Stimulated activated CD4-positive, alpha-beta T cell treated with anti-CD3 and anti-CD28 coated beads, Interleukin-15, amount 100 ng/mL, for 48 hours (primary cell): ENCODE results near the gene DYNLT3.

Experiments
- DNase-seq, 2 donors: peaks; one replicate each; pipeline ENCODE4 v3.0.0-alpha.2; 2020; ENCODE audit warnings: low read depth in 2 of 2

Gene DYNLT3

GRCh38 chrX:37846934-37847732, at the start of gene DYNLT3:
Gene DYNLT3, minus strand, starts transcription at chrX:37847571. Its CDS starts 61 bp downstream, at chrX:37847510.
- peak; percentile 57 to 63 for DNase-seq

GRCh38 chrX:37896511-37896890, 49.1 kb upstream of the DYNLT3 start:
- no peak for DNase-seq

DNA sequence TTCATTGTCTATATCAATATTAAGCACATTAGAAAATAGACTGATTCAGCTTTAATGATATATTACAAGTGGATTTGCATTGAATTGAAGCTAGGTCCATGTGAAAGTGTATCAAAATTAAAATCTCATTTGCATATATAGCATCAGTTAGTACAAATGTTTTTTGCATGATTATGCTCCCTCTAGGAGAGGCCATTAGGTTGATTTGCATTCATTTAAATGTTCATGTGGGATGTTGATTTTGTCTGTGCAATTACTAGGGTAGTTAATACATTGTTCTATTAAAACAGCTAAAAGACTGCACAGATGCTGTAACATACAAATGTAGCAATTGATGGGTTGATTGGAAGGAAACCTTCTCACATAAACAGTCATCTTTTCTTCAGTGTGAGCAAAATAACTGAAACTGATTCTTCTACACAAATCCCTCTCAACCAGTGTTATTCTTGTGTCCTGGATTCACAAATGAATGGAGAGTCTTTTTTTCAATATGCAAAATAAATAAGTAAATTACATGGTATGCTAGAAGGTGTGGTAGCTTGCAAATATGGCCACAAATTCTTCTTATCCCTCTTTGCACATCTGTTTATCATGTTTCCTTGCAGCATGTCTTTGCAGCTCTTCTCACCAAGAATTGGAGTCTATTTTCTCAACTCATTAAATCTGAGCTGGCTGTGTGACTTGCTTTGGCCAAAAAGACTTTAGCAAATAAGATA, 48.6 kb upstream of the DYNLT3 start:
- DNase-seq: no peak

- no peak for DNase-seq
These were observed 47.4 kb upstream of the DYNLT3 start for GRCh38 chrX:37894725-37895124.

DNA sequence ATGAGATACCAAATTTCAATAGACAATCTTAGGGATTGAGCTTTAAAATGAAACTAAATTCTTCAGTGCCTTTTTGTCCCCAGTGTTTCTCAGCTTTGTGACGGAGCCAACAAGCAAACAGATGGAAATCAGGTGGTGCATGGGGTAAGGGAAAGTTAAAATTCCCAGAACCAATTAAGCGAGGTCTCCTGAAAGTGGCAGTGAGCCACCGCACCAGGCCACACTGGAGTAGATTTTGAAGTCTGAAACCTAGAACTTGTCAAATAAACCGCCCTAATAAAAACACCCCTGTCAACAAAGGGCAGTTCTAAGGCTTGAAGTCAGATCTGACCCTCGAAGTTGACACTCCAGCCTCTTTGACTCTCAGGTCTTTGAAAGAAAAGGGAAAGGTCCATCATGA, 40.6 kb upstream of the DYNLT3 start:
- no peak for DNase-seq

DNA sequence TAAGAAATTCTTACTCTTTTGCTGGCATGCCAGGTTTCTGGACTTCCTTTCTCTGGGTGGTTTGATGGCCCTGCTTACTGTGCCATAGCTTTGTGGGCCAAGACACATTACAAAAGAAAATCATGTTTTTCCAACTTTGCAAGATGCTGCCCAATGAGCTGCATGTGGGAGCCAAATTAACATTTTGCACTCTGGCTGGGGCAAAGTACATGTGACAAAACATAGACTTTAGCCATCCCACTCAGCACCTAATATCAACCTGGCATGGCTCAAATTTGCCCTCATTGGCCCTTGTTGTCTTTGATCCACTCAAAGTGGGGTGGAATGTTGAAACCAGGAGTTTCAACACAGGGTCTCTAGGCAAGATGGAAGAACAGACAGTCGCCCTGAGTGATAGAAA, 40.0 kb upstream of the DYNLT3 start:
- no peak for DNase-seq

GRCh38 chrX:37883196-37883595, 35.8 kb upstream of the DYNLT3 start:
- DNase-seq: no peak

DNA sequence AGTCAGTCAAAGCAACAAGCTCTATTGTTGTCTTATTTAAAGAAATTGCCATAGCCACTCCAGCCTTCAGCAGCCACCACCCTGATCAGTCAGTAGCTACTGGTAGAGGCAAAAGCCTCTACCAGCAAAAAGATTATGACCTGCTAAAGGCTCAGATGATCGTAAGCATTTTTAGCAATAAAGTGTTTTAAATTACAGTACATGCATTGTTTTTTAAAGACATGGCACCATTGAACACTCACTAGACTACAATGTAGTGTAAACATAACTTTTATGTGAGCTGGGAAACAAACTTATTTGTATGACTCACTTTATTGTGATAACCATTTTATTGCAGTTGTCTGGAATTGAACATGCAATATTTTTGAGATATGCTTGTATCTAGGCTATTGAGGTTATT, 32.3 kb upstream of the DYNLT3 start:
- DNase-seq: no peak

- no peak for DNase-seq
These were observed 29.3 kb upstream of the DYNLT3 start for GRCh38 chrX:37876716-37877115.

GRCh38 chrX:37875675-37876074, 28.3 kb upstream of the DYNLT3 start:
- no peak for DNase-seq

DNA sequence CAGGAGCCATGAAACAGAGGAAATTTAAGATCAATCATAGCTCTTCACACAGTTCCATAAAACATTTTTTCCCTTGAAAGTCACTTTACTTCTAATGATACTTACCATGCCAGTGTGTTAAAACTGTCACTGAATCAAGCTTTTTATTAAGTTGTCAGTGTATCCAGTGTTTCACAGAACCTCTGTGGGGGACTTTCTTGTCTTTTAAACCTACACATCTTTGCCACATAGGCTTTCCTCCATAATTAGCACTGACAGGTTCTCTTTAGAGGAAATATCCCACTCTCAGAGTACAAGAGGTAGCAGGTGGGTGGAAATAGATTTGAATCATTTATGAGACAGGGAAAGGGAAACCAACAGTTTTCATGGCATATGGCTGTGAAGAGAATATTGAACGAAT, 25.8 kb upstream of the DYNLT3 start:
- no peak for DNase-seq

DNA sequence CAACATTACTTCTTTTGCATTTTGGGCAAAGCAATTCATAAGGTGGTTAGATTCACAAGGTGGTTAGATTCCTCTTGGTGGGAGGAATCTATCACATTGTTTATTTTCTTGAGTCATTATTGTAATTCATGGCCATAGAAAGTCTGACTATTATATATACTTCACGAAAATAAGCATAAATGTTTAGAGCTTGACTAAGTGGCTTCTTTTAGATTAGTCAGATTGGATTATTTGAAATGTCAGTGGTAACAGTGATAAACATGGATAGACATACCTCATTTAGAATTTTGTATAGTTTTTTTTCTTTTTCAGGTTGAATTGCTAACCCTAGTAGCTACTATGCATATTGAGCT, 24.9 kb upstream of the DYNLT3 start:
- DNase-seq: no peak

DNA sequence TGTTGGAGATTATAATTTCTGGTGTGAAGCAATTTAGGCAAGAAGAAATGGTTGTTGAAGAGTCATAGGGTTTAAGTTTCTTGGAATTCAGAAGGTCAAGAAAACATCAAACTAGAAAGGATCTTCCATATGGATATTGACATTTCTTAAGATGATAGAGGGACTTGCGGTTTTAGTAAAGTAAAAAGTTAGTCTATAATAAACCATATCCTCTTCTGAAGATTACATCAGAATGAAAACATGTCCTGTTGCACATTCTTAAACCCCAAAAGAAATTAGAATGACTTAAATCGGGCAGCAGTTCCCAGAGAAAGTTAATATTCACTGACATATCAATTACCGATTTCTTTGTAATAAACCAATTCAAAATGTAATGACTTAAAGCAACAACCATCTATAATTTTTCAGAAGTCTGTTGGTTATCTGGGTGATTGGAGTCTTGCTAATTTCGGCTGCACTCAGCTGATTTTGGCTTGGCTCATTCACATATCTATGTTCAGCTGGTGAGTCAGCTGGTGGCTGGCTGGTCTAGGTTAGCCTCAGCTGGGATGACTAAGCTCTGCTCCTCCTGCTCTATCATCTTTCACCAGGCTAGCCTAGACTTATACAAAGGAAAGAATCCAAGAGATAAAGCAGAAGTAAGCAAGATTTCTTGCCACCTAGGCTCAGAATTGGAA, 24.4 kb upstream of the DYNLT3 start:
- peak; percentile 2 to 7 for DNase-seq

- DNase-seq: no peak
These were observed 20.3 kb upstream of the DYNLT3 start for GRCh38 chrX:37867536-37868153.

- no peak for DNase-seq
These were observed 16.4 kb upstream of the DYNLT3 start for GRCh38 chrX:37863728-37864127.

DNA sequence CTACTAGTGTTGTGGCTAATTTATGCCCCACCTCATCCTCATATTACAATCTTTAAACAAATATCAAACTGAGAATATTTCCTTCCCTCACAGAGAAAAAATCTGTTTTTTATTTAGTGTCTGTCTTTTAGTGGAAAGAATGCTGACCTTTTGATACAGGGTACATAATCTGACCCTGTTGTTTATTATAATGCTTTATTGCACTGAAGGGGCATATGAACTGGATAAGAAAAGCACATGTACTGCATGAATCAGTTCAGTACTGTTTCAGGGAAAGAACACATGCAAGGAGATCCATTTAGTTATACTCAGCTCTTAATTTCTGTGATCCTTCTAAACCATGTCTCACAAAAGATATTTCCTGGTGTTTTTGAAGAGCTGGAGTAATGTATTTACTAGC, 15.5 kb upstream of the DYNLT3 start:
- no peak for DNase-seq

DNA sequence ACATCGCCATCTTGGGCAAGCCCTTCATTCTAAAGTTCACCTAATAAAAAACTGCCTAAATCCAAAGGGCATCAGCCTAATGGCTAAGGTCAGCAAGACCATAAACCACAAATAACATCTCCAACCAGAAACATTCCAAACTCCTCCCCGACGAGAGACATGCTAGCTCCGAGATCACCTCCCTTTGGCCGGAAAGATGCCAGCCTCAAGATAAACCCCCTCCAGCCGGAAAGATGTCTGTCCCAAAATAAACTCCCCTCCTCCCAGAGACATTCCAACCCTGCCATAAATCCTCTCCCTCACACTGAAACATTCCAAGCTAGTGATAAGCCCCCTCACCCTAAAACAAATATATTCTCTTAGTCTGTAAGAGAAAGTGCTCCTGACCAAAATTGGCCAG, 13.3 kb upstream of the DYNLT3 start:
- no peak for DNase-seq

- DNase-seq: no peak
These were observed 7.4 kb upstream of the DYNLT3 start for GRCh38 chrX:37854748-37855147.

DNA sequence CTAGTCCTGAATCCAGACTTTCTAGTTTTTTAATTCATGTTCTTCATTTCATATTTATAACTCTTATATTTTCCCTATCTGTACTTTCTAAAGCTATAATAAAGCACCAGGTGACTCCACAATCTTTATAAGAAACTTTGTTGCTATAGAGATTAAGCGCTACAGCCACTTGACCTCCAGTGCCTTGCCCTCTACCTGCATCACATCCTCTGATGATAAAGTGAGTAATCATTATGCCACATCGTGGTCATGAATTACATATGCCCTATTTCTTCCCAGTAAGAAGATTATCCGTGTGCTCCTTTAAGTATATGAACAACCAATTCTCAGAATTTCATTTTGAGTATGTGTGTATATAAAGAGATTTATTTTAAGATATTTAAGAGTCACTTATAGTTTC, 6.8 kb upstream of the DYNLT3 start:
- no peak for DNase-seq

- DNase-seq: no peak
These were observed 394 bp upstream of the DYNLT3 start for GRCh38 chrX:37847733-37848197.

DNA sequence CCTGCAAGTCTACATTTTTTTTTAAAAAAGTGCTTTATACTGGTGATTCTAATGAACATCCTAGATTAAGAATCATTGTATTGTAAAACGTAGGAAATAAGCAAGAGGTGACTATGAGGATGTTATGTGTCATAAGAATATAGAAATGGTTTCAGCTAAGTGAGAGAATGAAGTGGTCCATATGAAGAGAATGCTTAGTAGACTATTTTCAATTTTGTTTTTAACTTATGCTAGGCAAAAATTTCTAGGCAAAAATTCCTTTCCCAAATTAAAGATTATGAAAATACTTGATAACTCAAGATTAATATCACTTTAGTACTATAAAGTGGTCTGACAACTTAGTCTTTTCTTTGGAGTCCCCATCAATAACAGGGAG, 825 bp downstream of the DYNLT3 start:
- no peak for DNase-seq

DNA sequence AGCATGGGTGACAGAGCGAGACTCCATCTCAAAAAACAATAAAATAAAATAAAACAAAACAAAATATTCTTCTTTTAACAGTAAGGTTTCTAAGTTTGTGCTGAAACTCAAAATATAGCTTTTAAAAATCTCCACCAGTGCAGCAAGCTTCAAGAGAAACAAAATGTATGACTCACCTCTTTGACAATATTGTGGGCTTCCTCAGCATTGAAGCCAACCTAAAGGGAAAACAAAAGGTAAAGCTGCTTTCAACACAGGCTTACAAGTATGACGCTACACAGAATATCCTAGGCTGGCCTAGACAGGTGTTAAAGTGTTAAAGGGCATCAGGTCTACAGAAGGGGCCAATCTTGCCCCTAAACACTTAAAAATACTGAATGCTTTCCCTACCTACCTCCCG, 1.2 kb downstream of the DYNLT3 start:
- no peak for DNase-seq
